ENCODE measurements around the gene SGMS1. TPM values are rescaled to one million over a fixed set of nuclear protein-coding genes. Genes with fewer than 3 reads are reported as not detected.

The SGMS1 gene
- total and polyA plus RNA-seq, 4 donors = 15.8 to 142 (median 41.3) TPM

GRCh38 chr10:50545846-50546245, 77.9 kb downstream of the SGMS1 start:
- H3K9me3 ChIP-seq (ENCODE audit: control insufficient read depth in 4 of 4, insufficient read depth in 3 of 4, low read length in 3 of 4) = no peaks in the 10 kb centered on the region
- H3K27ac ChIP-seq (ENCODE audit: low read depth in 1 of 2, low read length in 1 of 2) = no peak overlapping the region
- ATAC-seq (ENCODE audit: insufficient read depth, low FRiP score) (no peak), DNase-seq (no peak)
- WGBS, 2 donors = 68 to 88% methylated on average over 1 of the region's 1 CpG
- H3K36me3 ChIP-seq (ENCODE audit: control insufficient read depth in 4 of 4, insufficient read depth in 4 of 4, low read length in 4 of 4) = no peaks in the 10 kb centered on the region
- no peaks in the 10 kb centered on the region for H3K27me3 ChIP-seq (ENCODE audit: control insufficient read depth in 3 of 3, insufficient read depth in 3 of 3, low read length in 2 of 3)
- TF ChIP-seq, protein P1, sequence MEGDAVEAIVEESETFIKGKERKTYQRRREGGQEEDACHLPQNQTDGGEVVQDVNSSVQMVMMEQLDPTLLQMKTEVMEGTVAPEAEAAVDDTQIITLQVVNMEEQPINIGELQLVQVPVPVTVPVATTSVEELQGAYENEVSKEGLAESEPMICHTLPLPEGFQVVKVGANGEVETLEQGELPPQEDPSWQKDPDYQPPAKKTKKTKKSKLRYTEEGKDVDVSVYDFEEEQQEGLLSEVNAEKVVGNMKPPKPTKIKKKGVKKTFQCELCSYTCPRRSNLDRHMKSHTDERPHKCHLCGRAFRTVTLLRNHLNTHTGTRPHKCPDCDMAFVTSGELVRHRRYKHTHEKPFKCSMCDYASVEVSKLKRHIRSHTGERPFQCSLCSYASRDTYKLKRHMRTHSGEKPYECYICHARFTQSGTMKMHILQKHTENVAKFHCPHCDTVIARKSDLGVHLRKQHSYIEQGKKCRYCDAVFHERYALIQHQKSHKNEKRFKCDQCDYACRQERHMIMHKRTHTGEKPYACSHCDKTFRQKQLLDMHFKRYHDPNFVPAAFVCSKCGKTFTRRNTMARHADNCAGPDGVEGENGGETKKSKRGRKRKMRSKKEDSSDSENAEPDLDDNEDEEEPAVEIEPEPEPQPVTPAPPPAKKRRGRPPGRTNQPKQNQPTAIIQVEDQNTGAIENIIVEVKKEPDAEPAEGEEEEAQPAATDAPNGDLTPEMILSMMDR (IDR thresholded peaks at IDR 0.05; ENCODE audit: control extremely low read depth, extremely low read depth) = no peak
- H3K9ac ChIP-seq (ENCODE audit: insufficient read depth in 1 of 2, low read length in 2 of 2) = no peak overlapping the region
- no peak overlapping the region for H3K4me3 ChIP-seq
- peaks cover 6 to 29% (median 10%) of the 10 kb centered on the region in 5 donors for H3K4me1 ChIP-seq (ENCODE audit: control insufficient read depth in 5 of 5, insufficient read depth in 5 of 5, low read length in 5 of 5)

DNA sequence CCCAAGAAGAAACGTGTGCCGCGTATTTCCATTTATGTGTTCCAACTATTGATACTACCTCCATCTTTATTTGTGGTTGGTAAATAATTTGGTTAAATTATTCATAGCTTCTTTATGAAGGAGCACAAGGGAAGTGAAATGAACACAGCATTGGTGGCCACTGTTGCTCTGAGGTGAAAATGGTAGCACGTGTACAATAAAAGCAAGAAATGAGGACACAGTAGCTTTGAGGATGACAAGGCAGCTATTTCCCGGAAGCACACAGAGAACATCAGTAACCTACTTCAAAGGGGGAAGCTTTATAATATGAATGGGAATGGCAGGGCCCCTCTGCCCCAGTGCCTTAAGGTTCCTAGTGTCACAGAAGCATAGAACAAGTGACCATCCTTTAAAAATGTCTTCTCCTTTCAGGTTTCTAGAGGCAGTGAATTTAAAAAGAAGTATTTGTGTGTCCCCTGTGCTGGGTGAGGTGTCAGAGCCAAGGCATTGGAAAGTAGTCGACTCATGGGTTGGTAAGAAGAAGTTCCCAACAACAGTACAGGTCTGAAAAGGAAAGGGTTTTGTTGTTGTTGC, 78.8 kb downstream of the SGMS1 start:
- Histone ChIP-seq H3K4me3 (no peak overlapping the region), H3K27me3 (ENCODE audit: control insufficient read depth in 3 of 3, insufficient read depth in 3 of 3, low read length in 2 of 3) (no peaks in the 10 kb centered on the region), H3K9me3 (ENCODE audit: control insufficient read depth in 4 of 4, insufficient read depth in 3 of 4, low read length in 3 of 4) (no peaks in the 10 kb centered on the region), H3K27ac (ENCODE audit: low read depth in 1 of 2, low read length in 1 of 2) (no peak overlapping the region), H3K4me1 (ENCODE audit: control insufficient read depth in 5 of 5, insufficient read depth in 5 of 5, low read length in 5 of 5) (peaks cover 2 to 36% (median 7%) of the 10 kb centered on the region in 5 donors), H3K36me3 (ENCODE audit: control insufficient read depth in 4 of 4, insufficient read depth in 4 of 4, low read length in 4 of 4) (no peaks in the 10 kb centered on the region), H3K9ac (ENCODE audit: insufficient read depth in 1 of 2, low read length in 2 of 2) (no peak overlapping the region)
- TF ChIP-seq, protein P1 (IDR thresholded peaks at IDR 0.05; ENCODE audit: control extremely low read depth, extremely low read depth) = no peak
- DNase-seq (no peak), ATAC-seq (ENCODE audit: insufficient read depth, low FRiP score) (no peak)
- 90% methylated on average over 6 of the region's 6 CpGs for WGBS, 2 donors

DNA sequence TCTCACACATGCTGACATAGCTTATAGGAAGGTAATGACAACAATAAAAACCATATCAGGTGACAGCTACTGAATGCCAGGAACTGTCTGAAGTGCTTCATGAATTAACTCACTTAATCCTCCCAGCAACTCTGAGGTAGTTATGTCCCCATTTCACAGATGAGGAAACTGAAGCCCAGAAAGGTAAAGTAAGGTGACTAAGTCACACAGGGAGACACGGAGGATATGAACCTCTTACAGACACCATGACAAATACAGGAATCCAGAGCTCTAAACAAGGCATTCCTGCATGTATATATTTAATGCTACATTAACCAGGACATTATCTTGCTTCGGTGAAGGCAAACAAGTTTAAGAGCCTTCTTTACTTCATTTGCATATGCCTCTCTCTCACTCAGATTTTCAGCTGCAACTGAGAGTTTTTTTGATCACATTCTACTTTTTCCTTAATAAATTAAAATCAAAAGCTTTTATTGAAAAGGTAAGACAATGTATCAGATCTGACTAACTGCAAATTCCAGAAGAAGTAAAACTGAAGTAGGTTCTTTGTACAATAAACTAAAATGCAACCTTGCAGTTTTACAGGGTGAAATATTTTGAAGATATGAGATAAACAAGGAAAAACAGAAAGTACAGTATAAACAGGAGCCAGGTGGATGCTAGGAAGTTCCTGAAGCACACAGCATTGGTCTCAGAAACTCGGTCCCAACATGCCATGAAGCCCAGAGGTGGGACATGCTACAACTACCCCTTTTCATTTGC, 79.5 kb downstream of the SGMS1 start:
- 74 to 81% methylated on average over 3 of the region's 3 CpGs for WGBS, 2 donors

More for the DNA sequence above, 79.5 kb downstream of the SGMS1 start:
- TF ChIP-seq, protein P1 (IDR thresholded peaks at IDR 0.05; ENCODE audit: control extremely low read depth, extremely low read depth) = no peak
- no peak overlapping the region for H3K4me3 ChIP-seq
- peaks cover 0 to 33% (median 7%) of the 10 kb centered on the region in 5 donors for H3K4me1 ChIP-seq (ENCODE audit: control insufficient read depth in 5 of 5, insufficient read depth in 5 of 5, low read length in 5 of 5)
- no peaks in the 10 kb centered on the region for H3K9me3 ChIP-seq (ENCODE audit: control insufficient read depth in 4 of 4, insufficient read depth in 3 of 4, low read length in 3 of 4)
- DNase-seq = no peak
- H3K36me3 ChIP-seq (ENCODE audit: control insufficient read depth in 4 of 4, insufficient read depth in 4 of 4, low read length in 4 of 4) = no peaks in the 10 kb centered on the region
- H3K9ac ChIP-seq (ENCODE audit: insufficient read depth in 1 of 2, low read length in 2 of 2) = no peak overlapping the region
- no peaks in the 10 kb centered on the region for H3K27me3 ChIP-seq (ENCODE audit: control insufficient read depth in 3 of 3, insufficient read depth in 3 of 3, low read length in 2 of 3)
- H3K27ac ChIP-seq (ENCODE audit: low read depth in 1 of 2, low read length in 1 of 2) = no peak overlapping the region
- ATAC-seq (ENCODE audit: insufficient read depth, low FRiP score) = no peak

All from lung (tissue), 12 donors.